Endothelial cell of umbilical vein (primary cell): ENCODE data around the gene ATP1B2. TPM values are rescaled to one million over a fixed set of nuclear protein-coding genes. Genes with fewer than 3 reads are reported as not detected.

Experiments
- BruUV-seq: library from RNA; stranded (reverse); fragments of 400-500 nt; replicated peaks from 2 replicates; lab custom pipeline; 2021; lab: Mats Ljungman, UMichigan
- CTCF ChIA-PET: fragments of 300-600, 350-600 bp; sonication (Branson Sonifier 250); formaldehyde crosslinking; loops from one replicate; lab custom pipeline; 2021; ENCODE audit warnings: antibody characterized with exemption, inconsistent platforms; lab: Charles Lee
- POLR2A ChIA-PET: fragments of 300-600, 350-600 bp; sonication (Branson Sonifier 250); formaldehyde crosslinking; loops from one replicate; lab custom pipeline; 2021; ENCODE audit warnings: antibody characterized with exemption, inconsistent platforms; lab: Charles Lee
- DNase-seq: peaks from one replicate; pipeline ENCODE4 v3.0.0-alpha.2; 2011; ENCODE audit warnings: low read depth, low spot score
- FAIRE-seq: peaks from 2 replicates; lab custom pipeline; 2011; peaks lifted over from hg19 to GRCh38; lab: Jason Lieb, UNC
- H2AFZ ChIP-seq: 2 replicates; pipeline ENCODE4 v1.6.0; 2012; ENCODE audit warnings: low read depth, low read length, control low read depth, inconsistent platforms
- H3K27ac ChIP-seq: 2 replicates; pipeline ENCODE4 v1.5.1; 2011; ENCODE audit warnings: low read depth, mild to moderate bottlenecking, control low read depth, low read length, moderate library complexity; ENCODE audit not compliant: insufficient read depth
- H3K27me3 ChIP-seq, 2 experiments: 2 replicates each; pipeline versions ENCODE4 v1.6.0 to v1.6.1; 2011; ENCODE audit warnings: low read length in 2 of 2, mixed read lengths in 1 of 2; ENCODE audit not compliant: control insufficient read depth in 2 of 2, insufficient read depth in 2 of 2
- H3K36me3 ChIP-seq, 2 experiments: 2 replicates in 1 of 2; 3 replicates in 1 of 2; pipeline ENCODE4 v1.5.1; 2011; ENCODE audit warnings: low read length in 2 of 2, mild to moderate bottlenecking in 1 of 2, moderate library complexity in 1 of 2; ENCODE audit not compliant: control insufficient read depth in 2 of 2, insufficient read depth in 2 of 2; ENCODE audit errors: extremely low read depth in 1 of 2
- H3K4me1 ChIP-seq: 3 replicates; pipeline ENCODE4 v1.5.1; 2011; ENCODE audit warnings: mild to moderate bottlenecking, low read length; ENCODE audit not compliant: control insufficient read depth, insufficient read depth; ENCODE audit errors: extremely low read depth
- H3K4me2 ChIP-seq: 2 replicates; pipeline ENCODE4 v1.6.1; 2011; ENCODE audit warnings: low read length, control low read depth, mixed read lengths; ENCODE audit not compliant: insufficient read depth
- H3K4me3 ChIP-seq, 3 experiments: fragments of 200-600 bp in 1 of 3; sonication (generic), shearing (Covaris generic) in 1 of 3; replicated peaks in 1 of 3; 2 replicates each; pipeline ENCODE4 v1.5.1; 2011 to 2016; ENCODE audit warnings: control low read depth in 3 of 3, low read length in 3 of 3, mild to moderate bottlenecking in 2 of 3, inconsistent platforms in 1 of 3, low read depth in 1 of 3, moderate library complexity in 1 of 3; ENCODE audit not compliant: insufficient read depth in 1 of 3
- H3K79me2 ChIP-seq: 2 replicates; pipeline ENCODE4 v1.6.0; 2012; ENCODE audit warnings: low read length, inconsistent platforms; ENCODE audit not compliant: control insufficient read depth, insufficient read depth
- H3K9ac ChIP-seq: replicated peaks from 2 replicates; pipeline ENCODE3; 2011; ENCODE audit warnings: low read length, control low read depth; ENCODE audit not compliant: insufficient read depth; ENCODE audit errors: extremely low read depth
- H3K9me1 ChIP-seq: replicated peaks from 3 replicates; pipeline ENCODE4 v1.6.0; 2011; ENCODE audit warnings: mild to moderate bottlenecking, low read length; ENCODE audit not compliant: control insufficient read depth, insufficient read depth; ENCODE audit errors: extremely low read depth
- H3K9me3 ChIP-seq: replicated peaks from 2 replicates; pipeline ENCODE4 v1.5.1; 2012; ENCODE audit warnings: low read length, inconsistent platforms; ENCODE audit not compliant: control insufficient read depth, insufficient read depth
- H4K20me1 ChIP-seq: replicated peaks from 2 replicates; pipeline ENCODE3; 2011; ENCODE audit warnings: mild to moderate bottlenecking, low read length; ENCODE audit not compliant: control insufficient read depth, insufficient read depth; ENCODE audit errors: extremely low read depth
- CTCF ChIP-seq, 2 donors: IDR thresholded peaks; 1 replicate in 1 of 2; 2 replicates in 1 of 2; pipeline ENCODE4 v1.5.1; 2011; ENCODE audit warnings: low read length in 2 of 2, mild to moderate bottlenecking in 2 of 2, moderate library complexity in 2 of 2, control low read depth in 1 of 2, inconsistent platforms in 1 of 2, low read depth in 1 of 2; ENCODE audit not compliant: insufficient read depth in 1 of 2; ENCODE audit errors: extremely low read depth in 1 of 2
- EZH2 ChIP-seq: IDR thresholded peaks from 2 replicates; pipeline ENCODE4 v1.6.1; 2012; ENCODE audit warnings: borderline replicate concordance, low read depth, mild to moderate bottlenecking, moderate library complexity, low read length, inconsistent platforms; ENCODE audit not compliant: severe bottlenecking
- dilution Hi-C: fragments of 300-500 bp; cut with MboI; formaldehyde crosslinking; loops from one replicate; pipeline ENCODE4 v1.15.0; 2019; ENCODE audit warnings: low sequenced_read_pairs; ENCODE audit not compliant: extremely low pct_ligation_motif_present
- intact Hi-C: fragments of 100-400 bp; cut with micrococcal nuclease; formaldehyde crosslinking; loops from one replicate; pipeline ENCODE4 v1.10.0; 2022
- polyA plus RNA-seq, 4 experiments: library from polyadenylated mRNA; depleted of rRNA in 3 of 4; stranded (reverse) in 3 of 4; unstranded in 1 of 4; fragments of >200 nt; gene quantifications; 2 replicates each; pipeline versions ENCODE4 v1.2.1 to v1.2.3, GENCODE V29; 2011 to 2012; ENCODE audit warnings: missing spikeins in 1 of 4
- total RNA-seq: library from RNA; stranded (reverse); gene quantifications from 2 replicates; pipeline ENCODE4 v1.2.3, GENCODE V29; 2021

Gene ATP1B2
- total and polyA plus RNA-seq, 2 donors (not counting 3 experiments of a cell fraction or from before 2014, with no cell fraction given): 0.06 TPM; not detected in 1

GRCh38 chr17:7651665-7652387 lies 1.1 kb downstream of the ATP1B2 start:
- Histone ChIP-seq H3K9me3 (no peaks in the 10 kb centered on the region), H3K9ac (no peak overlapping the region), H3K4me1 (no peaks in the 10 kb centered on the region), H3K79me2 (no peaks in the 10 kb centered on the region), H3K4me3 (no peak overlapping the region), H3K9me1 (no peaks in the 10 kb centered on the region), H3K4me2 (no peak overlapping the region), H4K20me1 (no peaks in the 10 kb centered on the region), H3K36me3 (no peaks in the 10 kb centered on the region), H2AFZ (no peak overlapping the region), H3K27ac (no peak overlapping the region), H3K27me3 (peaks cover 31 to 45% of the 10 kb centered on the region in 2 experiments)
- intact Hi-C loops: no loop called here
- no peak for FAIRE-seq
- dilution Hi-C loops: no loop called here
- ChIA-PET POLR2A (interaction anchor here (1.3 kb wide), 1 partner anchor 36 kb away, joined by 5 read pairs; the partner anchor contains the start of genes TP53 and WRAP53), CTCF (interaction anchor here (1.3 to 1.9 kb wide), 3 partner anchors 10 to 21 kb away, joined by 4 to 6 read pairs (median 6); partner anchors contain the start of gene SHBG)
- BruUV-seq: no TSS peak
- DNase-seq: no peak
- TF ChIP-seq EZH2 (peak; percentile 95), CTCF (IDR thresholded peaks at IDR 0.05; ENCODE audit: extremely low read depth in 1 of 2, insufficient read depth in 1 of 2, low read depth in 1 of 2, low read length in 2 of 2) (no peak)
